ENCODE data around the gene ZNF783.
"Not testable (repeated sequence)": the region's sequence is repeated elsewhere in the genome, so short reads cannot be mapped to it uniquely, and the experiment has no call there.

ZNF783 gene

DNA sequence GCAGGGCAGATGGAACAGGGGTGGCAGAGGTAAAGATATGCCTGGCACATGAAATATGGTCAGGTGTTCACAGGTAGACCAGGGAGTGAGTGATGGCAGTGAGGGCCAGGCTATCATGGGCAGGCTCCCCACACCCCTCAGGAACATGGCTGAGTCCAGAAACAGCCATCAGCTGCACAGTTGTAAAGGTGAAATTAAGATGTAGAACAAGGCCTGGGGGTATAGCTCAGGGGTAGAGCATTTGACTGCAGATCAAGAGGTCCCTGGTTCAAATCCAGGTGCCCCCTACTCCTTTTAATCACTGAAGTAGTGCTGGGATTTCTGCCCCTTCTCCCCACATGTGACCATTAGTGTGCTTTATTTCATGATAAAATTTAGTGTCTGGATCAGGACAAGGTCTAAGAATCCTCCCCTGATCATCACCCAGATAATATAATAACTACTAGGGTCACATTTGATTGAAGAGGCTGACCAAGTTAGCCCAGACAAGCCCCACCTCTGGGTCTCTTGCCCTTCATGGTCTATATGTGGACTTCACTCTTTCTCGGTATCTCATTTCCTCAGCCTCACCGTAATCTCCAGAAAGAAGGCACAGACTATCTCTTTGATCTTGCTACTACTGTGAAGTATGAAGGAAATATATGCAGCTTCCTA, 69.0 kb downstream of the ZNF783 start:
- DNase-seq (ENCODE audit: low read depth), result no peak

DNA sequence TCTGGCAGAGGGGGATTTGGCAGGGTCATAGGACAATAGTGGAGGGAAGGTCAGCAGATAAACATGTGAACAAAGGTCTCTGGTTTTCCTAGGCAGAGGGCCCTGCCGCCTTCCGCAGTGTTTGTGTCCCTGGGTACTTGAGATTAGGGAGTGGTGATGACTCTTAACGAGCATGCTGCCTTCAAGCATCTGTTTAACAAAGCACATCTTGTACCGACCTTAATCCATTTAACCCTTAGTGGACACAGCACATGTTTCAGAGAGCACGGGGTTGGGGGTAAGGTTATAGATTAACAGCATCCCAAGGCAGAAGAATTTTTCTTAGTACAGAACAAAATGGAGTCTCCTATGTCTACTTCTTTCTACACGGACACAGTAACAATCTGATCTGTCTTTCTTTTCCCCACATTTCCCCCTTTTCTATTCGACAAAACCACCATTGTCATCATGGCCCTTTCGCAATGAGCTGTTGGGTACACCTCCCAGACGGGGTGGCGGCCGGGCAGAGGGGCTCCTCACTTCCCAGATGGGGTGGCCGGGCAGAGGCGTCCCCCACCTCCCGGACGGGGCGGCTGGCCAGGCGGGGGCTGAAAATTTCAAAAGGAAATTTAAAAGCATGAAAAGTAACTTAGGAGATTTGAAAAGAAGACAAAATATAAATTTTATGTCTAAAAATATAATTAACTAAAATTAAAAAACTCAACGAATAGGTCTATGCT, 70.8 kb downstream of the ZNF783 start:
- not testable (repeated sequence) for DNase-seq (ENCODE audit: low read depth)

DNA sequence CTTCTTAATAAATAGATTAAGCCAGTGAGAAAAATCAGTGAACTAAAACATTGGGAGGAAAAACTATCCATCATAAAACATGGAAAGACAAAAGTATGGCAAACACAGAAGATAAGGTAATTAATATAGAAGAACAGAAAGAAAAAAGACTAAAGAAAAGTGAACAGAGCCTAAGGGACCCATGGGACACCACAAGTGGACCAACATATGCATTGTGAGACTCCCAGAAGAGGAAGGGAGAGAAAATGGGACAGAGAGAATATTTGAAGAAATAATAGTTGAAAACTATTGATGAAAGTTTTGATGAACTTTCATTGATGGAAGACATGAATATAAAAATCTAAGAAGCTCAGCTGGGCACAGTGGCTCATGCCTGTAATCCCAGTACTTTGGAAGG, 71.3 kb downstream of the ZNF783 start:
- no peak for DNase-seq (ENCODE audit: low read depth)

DNA sequence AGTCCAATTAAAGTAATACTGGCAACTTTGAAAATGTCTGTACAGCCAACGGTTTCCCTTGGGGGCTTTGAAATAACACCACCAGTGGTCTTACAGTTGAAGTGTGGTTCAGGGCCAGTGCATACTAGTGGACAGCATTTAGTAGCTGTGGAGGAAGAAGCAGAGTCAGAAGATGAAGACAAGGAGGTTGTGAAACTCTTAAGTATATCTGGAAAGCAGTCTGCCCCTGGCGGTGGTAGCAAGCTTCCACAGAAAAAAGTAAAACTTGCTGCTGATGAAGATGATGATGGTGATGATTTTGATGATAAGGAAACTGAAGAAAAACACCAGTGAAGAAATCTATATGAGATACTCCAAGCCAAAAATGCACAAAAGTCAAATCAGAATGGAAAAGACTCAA, 72.2 kb downstream of the ZNF783 start:
- no peak for DNase-seq (ENCODE audit: low read depth)
